GM21723 (cell line): Measurements from ENCODE around the gene ADCY2.
A peak's percentile ranks its signal among the peaks of the same experiment; 100 is the strongest.

Experiments
- ATAC-seq: cut with Tn5 transposase; IDR thresholded peaks from one replicate; pipeline ENCODE4 v1.9.1; 2021; ENCODE audit warnings: mild to moderate bottlenecking, moderate library complexity; ENCODE audit not compliant: unreplicated experiment

The ADCY2 gene

DNA sequence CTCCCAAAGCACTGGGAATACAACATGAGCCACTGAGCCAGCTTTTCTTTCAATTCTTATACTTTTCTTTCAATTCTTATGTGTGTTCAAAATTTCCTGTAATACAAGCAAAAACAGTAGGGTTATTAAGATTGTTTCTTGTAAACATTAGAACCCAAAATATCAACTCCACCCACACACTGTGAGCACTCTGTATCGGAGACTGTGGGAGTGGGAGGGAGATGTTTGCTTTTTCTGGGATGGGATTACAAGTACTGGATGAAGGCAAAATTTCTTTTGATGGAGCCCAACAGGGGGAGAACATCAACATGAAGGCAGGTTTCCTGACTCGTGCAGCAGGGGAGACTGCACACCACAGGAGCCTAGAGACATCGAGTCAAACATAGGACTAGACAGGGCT is 459.7 kb downstream of the ADCY2 start:
- ATAC-seq: no peak

- no peak for ATAC-seq
Observed at GRCh38 chr5:7856855-7857254, 460.9 kb downstream of the ADCY2 start.

DNA sequence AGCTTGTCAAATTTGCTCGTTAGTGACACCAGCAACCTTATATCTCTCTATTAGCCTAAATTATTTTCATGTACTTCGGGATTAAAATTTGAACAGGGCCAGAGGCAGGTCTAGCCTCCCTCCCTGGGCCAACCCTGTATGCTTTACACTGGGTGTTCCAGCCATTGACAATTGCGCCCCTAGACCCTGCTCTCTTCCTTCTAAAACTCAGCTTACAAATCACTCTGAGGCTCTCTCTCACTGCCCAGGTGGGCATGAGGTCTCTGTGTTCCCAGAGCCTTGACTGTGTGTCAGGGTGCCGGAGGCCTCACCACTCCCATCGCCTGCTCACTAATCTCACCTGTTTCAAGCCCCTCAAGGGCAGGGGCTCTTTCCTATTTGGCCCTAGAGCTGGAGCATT is 461.4 kb downstream of the ADCY2 start:
- ATAC-seq: no peak

GRCh38 chr5:7857926-7858632 is 462.1 kb downstream of the ADCY2 start:
- peak; percentile 55 for ATAC-seq

- no peak for ATAC-seq
Observed at GRCh38 chr5:7866196-7866595, 470.3 kb downstream of the ADCY2 start.

GRCh38 chr5:7867260-7867659 is 471.3 kb downstream of the ADCY2 start:
- no peak for ATAC-seq

DNA sequence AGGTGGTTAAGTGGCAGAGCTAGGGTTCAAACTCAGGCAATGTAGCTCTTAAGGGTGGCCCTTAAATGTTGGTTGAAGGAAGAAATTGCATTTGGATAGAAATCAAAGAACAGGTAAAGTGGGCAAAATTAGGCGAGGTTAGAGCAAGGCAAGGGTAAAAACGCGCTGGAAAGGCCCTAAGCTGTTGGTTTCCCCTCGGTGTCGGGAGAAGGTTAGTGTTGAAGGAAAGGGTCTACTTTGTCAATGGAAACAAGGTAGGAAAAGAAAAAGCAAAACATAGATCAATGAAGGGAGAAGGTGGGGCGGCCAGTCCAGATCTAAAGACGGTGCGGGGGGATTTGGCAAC is 472.5 kb downstream of the ADCY2 start:
- peak; percentile 0 for ATAC-seq

DNA sequence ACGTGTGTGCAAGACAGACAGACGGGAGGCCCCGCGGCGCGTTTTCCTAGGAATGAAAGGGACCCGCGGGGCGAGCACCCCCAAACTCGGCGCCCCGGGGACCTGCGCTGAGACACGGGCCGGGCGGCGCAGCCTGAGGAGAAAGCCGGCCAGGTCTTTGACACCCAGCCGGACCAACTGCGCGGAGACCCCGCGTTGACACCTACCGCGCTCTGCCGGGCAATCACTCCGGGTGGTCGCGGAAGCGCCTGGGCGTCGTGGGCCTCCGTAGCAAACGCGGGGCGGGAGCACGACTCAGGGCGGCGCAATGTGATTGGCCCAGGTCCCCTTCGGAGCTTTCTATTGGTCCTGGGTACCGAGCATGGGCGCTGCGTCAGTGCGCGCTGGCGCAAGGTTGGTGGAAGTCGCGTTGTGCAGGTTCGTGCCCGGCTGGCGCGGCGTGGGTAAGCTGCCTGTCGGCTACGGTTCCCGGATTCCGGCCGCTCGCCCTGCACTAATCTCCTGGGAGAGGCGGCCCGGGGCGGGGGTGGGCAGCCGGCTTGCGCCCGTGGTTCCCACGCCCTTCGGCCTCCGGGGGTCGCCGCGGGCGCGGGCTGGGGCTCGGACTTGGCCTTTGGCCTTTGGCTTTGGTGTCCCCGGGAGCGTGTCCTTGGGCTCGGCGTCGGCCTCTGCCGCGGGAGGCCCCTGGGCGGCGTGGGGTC is 473.0 kb downstream of the ADCY2 start, which contains the start of the genes FASTKD3 and MTRR:
TSS of gene FASTKD3 (minus strand) at position 259 of the 701 bp plus-strand sequence. CDS start 948 bp downstream, outside the sequence.
TSS of gene MTRR (plus strand) at position 376 of the 701 bp plus-strand sequence. CDS start 1,647 bp downstream, outside the sequence.
- peak; percentile 96 for ATAC-seq

DNA sequence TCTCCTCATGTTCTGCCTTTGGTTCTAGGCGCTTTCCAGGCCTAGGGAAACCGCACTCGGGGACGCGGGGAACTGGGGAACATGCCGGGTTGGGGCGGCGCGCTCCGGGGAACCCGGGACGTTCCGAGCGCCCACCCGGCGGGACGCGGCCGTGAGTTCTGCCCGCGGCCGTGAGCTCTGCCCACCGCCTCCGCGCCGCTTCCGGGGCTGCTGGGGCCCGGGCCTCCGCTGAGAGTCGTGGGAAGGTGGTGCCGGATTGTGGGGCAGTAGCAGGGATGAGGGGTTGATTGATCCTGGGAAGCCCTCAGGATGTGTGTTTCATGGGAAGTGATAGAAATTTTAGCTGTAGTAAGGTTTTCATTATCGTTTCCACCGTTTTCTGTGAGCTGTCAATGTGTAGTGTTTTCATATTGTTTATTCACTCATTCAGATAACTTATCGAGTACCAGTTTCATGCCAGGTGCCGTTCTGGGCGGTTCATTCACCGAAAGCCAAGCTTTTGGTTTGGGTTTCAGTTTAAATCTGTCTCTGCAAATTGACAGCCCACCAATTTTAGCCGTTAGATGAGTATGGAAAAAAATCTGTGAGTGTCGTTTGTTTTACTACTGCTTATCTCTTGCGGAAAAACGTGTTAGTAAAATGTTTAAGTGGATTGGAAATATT is 473.7 kb downstream of the ADCY2 start:
- ATAC-seq: peak; percentile 37

DNA sequence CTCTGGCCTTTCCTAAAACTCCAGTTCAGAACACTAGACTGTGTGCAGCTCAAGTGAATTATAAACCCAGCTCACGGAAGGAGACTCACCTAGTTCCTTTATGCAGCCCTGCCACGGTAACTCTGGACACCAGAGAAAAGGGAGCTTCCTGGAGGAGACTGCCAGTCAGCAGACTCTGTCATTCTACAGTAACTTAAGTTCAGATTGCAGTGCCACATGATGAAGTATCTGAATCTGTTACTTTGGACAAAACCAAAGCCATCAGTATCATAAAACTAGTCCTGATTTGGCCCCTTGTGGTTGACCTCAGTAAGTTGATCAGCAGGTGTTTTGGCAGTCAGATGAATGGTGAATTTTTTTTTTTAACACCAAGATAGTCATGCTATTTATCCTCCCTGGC is 475.7 kb downstream of the ADCY2 start:
- peak; percentile 18 for ATAC-seq

- ATAC-seq: no peak
Observed at GRCh38 chr5:7872517-7873130, 476.7 kb downstream of the ADCY2 start.

DNA sequence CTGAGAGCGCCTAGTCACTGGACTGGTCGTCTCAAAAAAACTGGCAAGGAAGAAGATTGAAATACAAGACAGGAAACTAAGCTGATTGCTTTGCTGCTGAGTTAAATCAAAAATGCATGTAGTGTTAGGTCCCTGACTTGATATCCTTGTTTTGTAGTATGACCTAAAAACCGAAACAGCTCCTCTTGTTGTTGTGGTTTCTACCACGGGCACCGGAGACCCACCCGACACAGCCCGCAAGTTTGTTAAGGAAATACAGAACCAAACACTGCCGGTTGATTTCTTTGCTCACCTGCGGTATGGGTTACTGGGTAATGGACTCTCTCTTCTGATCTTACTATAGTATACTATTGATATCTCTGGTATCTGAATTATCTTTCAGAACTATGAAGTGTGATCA is 477.3 kb downstream of the ADCY2 start:
- no peak for ATAC-seq

- no peak for ATAC-seq
Observed at GRCh38 chr5:7874639-7875038, 478.7 kb downstream of the ADCY2 start.

DNA sequence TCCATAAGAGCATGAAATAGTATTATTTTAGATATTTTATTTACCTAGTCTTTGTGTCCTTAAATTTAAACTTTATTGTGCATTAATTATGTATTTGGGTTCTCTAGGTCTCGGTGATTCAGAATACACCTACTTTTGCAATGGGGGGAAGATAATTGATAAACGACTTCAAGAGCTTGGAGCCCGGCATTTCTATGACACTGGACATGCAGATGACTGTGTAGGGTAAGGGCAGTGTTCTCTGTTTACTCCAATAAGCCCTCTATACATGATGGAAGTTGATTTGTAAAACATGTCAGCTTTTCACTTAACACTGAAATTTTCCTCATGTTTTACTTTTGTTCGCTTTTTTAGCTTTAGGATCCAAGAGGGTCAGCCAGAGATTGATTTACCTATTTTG is 479.2 kb downstream of the ADCY2 start:
- ATAC-seq: no peak

- peak; percentile 47 for ATAC-seq
Observed at GRCh38 chr5:7876867-7877266, 480.9 kb downstream of the ADCY2 start.

DNA sequence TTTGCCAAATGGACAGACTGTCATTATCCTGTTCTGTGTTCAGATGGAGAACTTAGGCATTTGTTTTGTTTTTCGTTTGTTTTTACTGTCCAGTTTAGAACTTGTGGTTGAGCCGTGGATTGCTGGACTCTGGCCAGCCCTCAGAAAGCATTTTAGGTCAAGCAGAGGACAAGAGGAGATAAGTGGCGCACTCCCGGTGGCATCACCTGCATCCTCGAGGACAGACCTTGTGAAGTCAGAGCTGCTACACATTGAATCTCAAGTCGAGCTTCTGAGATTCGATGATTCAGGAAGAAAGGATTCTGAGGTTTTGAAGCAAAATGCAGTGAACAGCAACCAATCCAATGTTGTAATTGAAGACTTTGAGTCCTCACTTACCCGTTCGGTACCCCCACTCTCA is 481.9 kb downstream of the ADCY2 start:
- no peak for ATAC-seq

GRCh38 chr5:7878381-7878873 is 482.5 kb downstream of the ADCY2 start:
- peak; percentile 97 for ATAC-seq
